Transverse colon (tissue), 4 donors: ENCODE results near the gene TUB. TPM values are rescaled to one million over a fixed set of nuclear protein-coding genes. Genes with fewer than 3 reads are reported as not detected.

Source experiments
- DNase-seq: peaks from one replicate; pipeline ENCODE4 v3.0.0-alpha.2; 2019
- H3K27ac ChIP-seq, 4 donors: fragments of 200-600 bp; sonication (generic); 2 replicates each; pipeline ENCODE4 v1.5.1; 2016 to 2018; ENCODE audit warnings: inconsistent platforms in 4 of 4
- H3K27me3 ChIP-seq: fragments of 200-600 bp; sonication (generic); 2 replicates; pipeline ENCODE4 v1.5.1; 2017; ENCODE audit warnings: inconsistent platforms
- H3K36me3 ChIP-seq, 4 donors: fragments of 200-600 bp; sonication (generic); 2 replicates each; pipeline ENCODE4 v1.5.1; 2017 to 2019; ENCODE audit warnings: inconsistent platforms in 4 of 4
- H3K4me1 ChIP-seq, 4 donors: fragments of 200-600 bp; sonication (generic); 2 replicates each; pipeline ENCODE4 v1.5.1; 2017 to 2020; ENCODE audit warnings: inconsistent platforms in 4 of 4
- H3K4me3 ChIP-seq, 4 donors: fragments of 200-600 bp; sonication (generic); 1 replicate in 1 of 4; 2 replicates in 3 of 4; pipeline versions ENCODE4 v1.5.1 to v1.6.1; 2017 to 2019; ENCODE audit warnings: inconsistent platforms in 4 of 4
- H3K9me3 ChIP-seq, 2 donors: fragments of 200-600 bp; sonication (generic); 2 replicates each; pipeline ENCODE4 v1.5.1; 2017 to 2019; ENCODE audit warnings: inconsistent platforms in 2 of 2
- CTCF ChIP-seq, 5 experiments: fragments of 200-600 bp in 3 of 5; fragments of 450-650 bp in 2 of 5; sonication (generic) in 3 of 5; IDR thresholded peaks; 1 replicate in 2 of 5; 2 replicates in 3 of 5; pipeline ENCODE4 v1.5.1; 2016 to 2017; ENCODE audit warnings: antibody characterized with exemption in 5 of 5, inconsistent platforms in 3 of 5, mild to moderate bottlenecking in 2 of 5, moderate library complexity in 1 of 5
- EP300 ChIP-seq: sonication (generic); formaldehyde crosslinking; IDR thresholded peaks from one replicate; pipeline ENCODE4 v1.6.1; 2017; ENCODE audit warnings: antibody characterized with exemption, low read depth
- POLR2A ChIP-seq: fragments of 450-650 bp; IDR thresholded peaks from one replicate; pipeline ENCODE4 v1.6.1; 2016; ENCODE audit warnings: antibody characterized with exemption, mild to moderate bottlenecking, moderate library complexity
- POLR2AphosphoS5 ChIP-seq, 3 donors: sonication (generic); formaldehyde crosslinking; IDR thresholded peaks; one replicate each; pipeline ENCODE4 v1.6.1; 2016; ENCODE audit warnings: antibody characterized with exemption in 3 of 3
- WGBS, 2 donors: methylation state at CpG; one replicate each; pipeline ENCODE4 v1.1.5; 2018; ENCODE audit warnings: low coverage in 1 of 2; 5-methylcytosine and 5-hydroxymethylcytosine counted together
- in situ Hi-C, 4 donors: fragments of 200-750 bp; cut with MboI; loops; one replicate each; pipeline versions ENCODE4 v1.15.0 to v1.15.1; 2017; ENCODE audit warnings: low sequenced_read_pairs in 3 of 4, low pct_ligation_motif_present in 1 of 4, low pct_unique_long_range_greater_than_20kb in 1 of 4
- intact Hi-C: fragments of 100-400 bp; cut with DNase I; formaldehyde crosslinking; loops from one replicate; pipeline ENCODE4 v1.15.1; 2023; ENCODE audit warnings: low total_unique reads
- total RNA-seq, 4 donors: library from RNA; depleted of rRNA; stranded (reverse); fragments of >200 nt; gene quantifications; one replicate each; pipeline ENCODE4 v1.1.0, GENCODE V29; 2016

Gene TUB
- total RNA-seq, 4 donors from 2014 or later = 1.00 to 7.1 (median 2.6) TPM

- intact Hi-C loops = no loop called here
- WGBS, 2 donors = 80 to 97% methylated on average over 1 to 8 of the region's 8 CpGs
- TF ChIP-seq POLR2AphosphoS5 (IDR thresholded peaks at IDR 0.05) = no peak
- TF ChIP-seq POLR2A = no peak
- no peak for TF ChIP-seq EP300
- no peak for TF ChIP-seq CTCF (IDR thresholded peaks at IDR 0.05)
- Histone ChIP-seq H3K27ac (no peak overlapping the region), H3K27me3 (no peaks in the 10 kb centered on the region), H3K4me3 (no peak overlapping the region), H3K36me3 (no peaks in the 10 kb centered on the region), H3K9me3 (no peaks in the 10 kb centered on the region), H3K4me1 (no peaks in the 10 kb centered on the region)
- in situ Hi-C loops = loop anchor here in 1 of 4 donors (5.0 kb wide), 1 partner anchor 68 kb away; no protein-coding TSS in a partner anchor
- no peak for DNase-seq
These were observed 19.6 kb downstream of the TUB start for GRCh38 chr11:8100605-8101004.

- H3K36me3 ChIP-seq = no peaks in the 10 kb centered on the region
- no peaks in the 10 kb centered on the region for H3K9me3 ChIP-seq
- no peak overlapping the region for H3K4me3 ChIP-seq
- in situ Hi-C loops (loop anchor here in 1 of 4 donors (5.0 kb wide), 1 partner anchor 69 kb away; no protein-coding TSS in a partner anchor), intact Hi-C loops (no loop called here)
- no peaks in the 10 kb centered on the region for H3K4me1 ChIP-seq
- 93% methylated on average over 3 to 11 of the region's 11 CpGs for WGBS, 2 donors
- TF ChIP-seq POLR2AphosphoS5 (IDR thresholded peaks at IDR 0.05) = no peak
- no peak for TF ChIP-seq POLR2A
- no peak for TF ChIP-seq EP300
- no peak for TF ChIP-seq CTCF (IDR thresholded peaks at IDR 0.05)
- DNase-seq = no peak
- H3K27me3 ChIP-seq = no peaks in the 10 kb centered on the region
- H3K27ac ChIP-seq = no peak overlapping the region
These were observed 20.4 kb downstream of the TUB start for GRCh38 chr11:8101421-8101820.

GRCh38 chr11:8102296-8102915 lies 21.4 kb downstream of the TUB start:
- Histone ChIP-seq H3K27ac (no peak overlapping the region), H3K4me3 (no peak overlapping the region), H3K27me3 (no peaks in the 10 kb centered on the region), H3K9me3 (no peaks in the 10 kb centered on the region), H3K36me3 (no peaks in the 10 kb centered on the region), H3K4me1 (no peaks in the 10 kb centered on the region)
- in situ Hi-C loops = loop anchor here in 1 of 4 donors (5.0 kb wide), 1 partner anchor 70 kb away; no protein-coding TSS in a partner anchor
- intact Hi-C loops = no loop called here
- DNase-seq = no peak
- TF ChIP-seq CTCF (IDR thresholded peaks at IDR 0.05) = no peak
- TF ChIP-seq EP300 = no peak
- TF ChIP-seq POLR2A = no peak

- in situ Hi-C loops (loop anchor here in 1 of 4 donors (5.0 kb wide), 1 partner anchor 71 kb away; no protein-coding TSS in a partner anchor), intact Hi-C loops (no loop called here)
- H3K4me3 ChIP-seq = no peak overlapping the region
- TF ChIP-seq POLR2A = no peak
- TF ChIP-seq EP300 = no peak
- no peak for TF ChIP-seq CTCF (IDR thresholded peaks at IDR 0.05)
- no peak for TF ChIP-seq POLR2AphosphoS5 (IDR thresholded peaks at IDR 0.05)
- no peak overlapping the region for H3K27ac ChIP-seq
- no peak for DNase-seq
- no peaks in the 10 kb centered on the region for H3K4me1 ChIP-seq
- 88 to 90% methylated on average over 1 to 7 of the region's 7 CpGs for WGBS, 2 donors
- no peaks in the 10 kb centered on the region for H3K9me3 ChIP-seq
- H3K36me3 ChIP-seq = no peaks in the 10 kb centered on the region
- H3K27me3 ChIP-seq = no peaks in the 10 kb centered on the region
These were observed 22.0 kb downstream of the TUB start for GRCh38 chr11:8102965-8103364.
